ENCODE measurements around the gene CDCA5. TPM values are rescaled to one million over a fixed set of nuclear protein-coding genes. Genes with fewer than 3 reads are reported as not detected.
A peak's percentile ranks its signal among the peaks of the same experiment; 100 is the strongest.

The CDCA5 gene
- total RNA-seq, 1 experiment from 2014 or later: 94.8 TPM

GRCh38 chr11:65066805-65067291 is 17.0 kb downstream of the CDCA5 start:
- H4K20me1 ChIP-seq (ENCODE audit: control insufficient read depth, insufficient read depth, insufficient read length): no peaks in the 10 kb centered on the region
- H2AK5ac ChIP-seq (ENCODE audit: insufficient read length, low read length): no peak overlapping the region
- Mint-ChIP-seq H3K4me3 (peak overlapping the region; percentile 30 to 68), H3K9me3 (no peaks in the 10 kb centered on the region), H3K36me3 (ENCODE audit: insufficient read depth in 1 of 3, low read depth in 3 of 3) (no peaks in the 10 kb centered on the region), H3K4me1 (peaks cover 21 to 31% of the 10 kb centered on the region in 2 experiments), H3K27ac (peak overlapping the region; percentile 92 to 98 (median 95)), H3K27me3 (ENCODE audit: low read depth) (no peaks in the 10 kb centered on the region)
- H3T11ph ChIP-seq (ENCODE audit: low read length): no peak overlapping the region
- H2BK12ac ChIP-seq (ENCODE audit: insufficient read length, low read depth, low read length): no peak overlapping the region
- H3K27me3 ChIP-seq (ENCODE audit: insufficient read depth, low read length): no peaks in the 10 kb centered on the region
- H2AFZ ChIP-seq (ENCODE audit: low read length): no peak overlapping the region
- no peak overlapping the region for H2BK120ac ChIP-seq (ENCODE audit: low read depth, low read length, poor library complexity, severe bottlenecking)
- no peak overlapping the region for H3K4ac ChIP-seq (ENCODE audit: low read depth, low read length)
- no peak for TF ChIP-seq CTCF (conservative IDR thresholded peaks at IDR 0.05)
- no peak overlapping the region for H3K4me2 ChIP-seq (ENCODE audit: insufficient read depth, insufficient read length, low read length)
- peak overlapping the region; percentile 69 for H3K18ac ChIP-seq (ENCODE audit: insufficient read length, low read depth, low read length)
- H3K4me1 ChIP-seq (ENCODE audit: insufficient read depth, low read length): peaks cover 6% of the 10 kb centered on the region; the same call in 1 of the 2 replicates
- no peak overlapping the region for H4K5ac ChIP-seq (ENCODE audit: insufficient read length, low read depth, low read length)
- DNase-seq: peak; percentile 82
- H2BK20ac ChIP-seq (ENCODE audit: low read depth, low read length, poor library complexity, severe bottlenecking): no peak overlapping the region
- no peak overlapping the region for H3K9ac ChIP-seq (ENCODE audit: extremely low read depth, insufficient read length, low read length)
- H3K27ac ChIP-seq (ENCODE audit: insufficient read length, low read depth, low read length): no peak overlapping the region
- H3K14ac ChIP-seq (ENCODE audit: insufficient read depth, low read length): peak overlapping the region; percentile 72; the same call in 1 of the 2 replicates
- H3K56ac ChIP-seq (ENCODE audit: insufficient read length, low read depth, low read length): no peak overlapping the region
- no peaks in the 10 kb centered on the region for H3K79me2 ChIP-seq (ENCODE audit: insufficient read depth, low read length)
- H4K91ac ChIP-seq (ENCODE audit: insufficient read length, low read depth, low read length): peak overlapping the region; percentile 86
- no peaks in the 10 kb centered on the region for H3K23me2 ChIP-seq (ENCODE audit: insufficient read length, low read depth, low read length, poor library complexity, severe bottlenecking)
- WGBS (ENCODE audit: extremely low coverage, insufficient read length, low lambda C conversion rate): no CpG with 5 or more reads among the region's 4 CpGs
- no peaks in the 10 kb centered on the region for H3K79me1 ChIP-seq (ENCODE audit: insufficient read depth, low read depth, low read length, poor library complexity, severe bottlenecking)
- no peaks in the 10 kb centered on the region for H3K9me3 ChIP-seq (ENCODE audit: control insufficient read depth, low read depth, low read length)
- H3K23ac ChIP-seq (ENCODE audit: insufficient read length, low read depth, low read length): no peak overlapping the region
- no peak overlapping the region for H4K8ac ChIP-seq (replicated peaks; ENCODE audit: insufficient read length, low read depth, low read length)
- H2BK15ac ChIP-seq (ENCODE audit: low read depth, low read length): no peak overlapping the region
- H2BK5ac ChIP-seq (ENCODE audit: insufficient read length, low read length): no peak overlapping the region

Measured in H9 (cell line).